ENCODE measurements around the gene ARHGAP45.
"Not testable (repeated sequence)": the region's sequence is repeated elsewhere in the genome, so short reads cannot be mapped to it uniquely, and the experiment has no call there.

ARHGAP45 gene

GRCh38 chr19:1020868-1021425, 46.0 kb upstream of the ARHGAP45 start, which contains the start of gene TMEM259:
Gene TMEM259 (minus strand): TSS chr19:1021123. CDS start chr19:1020996, 127 bp downstream.
- Histone ChIP-seq H3K4me3 (ENCODE audit: low read length) (peak within 1 kb of the TSS; percentile 100), H3K36me3 (ENCODE audit: control insufficient read depth, low read length) (peaks cover 43% of the 10 kb centered on the region), H3K27ac (ENCODE audit: low read depth, low read length) (peak within 1 kb of the TSS; percentile 74), H3K27me3 (ENCODE audit: control insufficient read depth, low read length) (no peaks in the 10 kb centered on the region), H3K9me3 (ENCODE audit: control insufficient read depth, insufficient read depth, low read length) (no peaks in the 10 kb centered on the region), H3F3A (ENCODE audit: control insufficient read depth, insufficient read depth) (peaks cover 17% of the 10 kb centered on the region), H3K9me2 (replicated peaks; ENCODE audit: control insufficient read depth, low read length) (no peaks in the 10 kb centered on the region), H3K4me1 (ENCODE audit: control insufficient read depth, low read length) (peaks cover 61% of the 10 kb centered on the region), H3K79me2 (ENCODE audit: control insufficient read depth, low read length) (peaks cover 50% of the 10 kb centered on the region), H3K4me2 (ENCODE audit: low read length) (peak within 1 kb of the TSS; percentile 99), H4K20me1 (ENCODE audit: control insufficient read depth, insufficient read depth, low read depth, low read length) (peaks cover 37% of the 10 kb centered on the region)
- no peak for TF ChIP-seq EZH2phosphoT487 (IDR thresholded peaks at IDR 0.05; ENCODE audit: borderline replicate concordance, low read length)
- TF ChIP-seq CTCF (IDR thresholded peaks at IDR 0.05; ENCODE audit: low read depth, low read length, poor library complexity, severe bottlenecking), result no peak

GRCh38 chr19:1023883-1024188, 43.1 kb upstream of the ARHGAP45 start:
- not testable (repeated sequence) for H3K27ac ChIP-seq (ENCODE audit: low read depth, low read length); H3K27me3 ChIP-seq (ENCODE audit: control insufficient read depth, low read length); H3K4me2 ChIP-seq (ENCODE audit: low read length); H3K9me2 ChIP-seq (replicated peaks; ENCODE audit: control insufficient read depth, low read length); H3K9me3 ChIP-seq (ENCODE audit: control insufficient read depth, insufficient read depth, low read length); H3K4me3 ChIP-seq (ENCODE audit: low read length)
- Histone ChIP-seq H3K36me3 (ENCODE audit: control insufficient read depth, low read length) (peaks cover 35% of the 10 kb centered on the region), H3F3A (ENCODE audit: control insufficient read depth, insufficient read depth) (peaks cover 17% of the 10 kb centered on the region), H3K4me1 (ENCODE audit: control insufficient read depth, low read length) (peaks cover 53% of the 10 kb centered on the region), H4K20me1 (ENCODE audit: control insufficient read depth, insufficient read depth, low read depth, low read length) (peaks cover 17% of the 10 kb centered on the region), H3K79me2 (ENCODE audit: control insufficient read depth, low read length) (peaks cover 47% of the 10 kb centered on the region)

- H3K9me3 ChIP-seq (ENCODE audit: control insufficient read depth, insufficient read depth, low read length); H3K4me2 ChIP-seq (ENCODE audit: low read length); H3K4me3 ChIP-seq (ENCODE audit: low read length); H3K9me2 ChIP-seq (replicated peaks; ENCODE audit: control insufficient read depth, low read length); H4K20me1 ChIP-seq (ENCODE audit: control insufficient read depth, insufficient read depth, low read depth, low read length); H3K27me3 ChIP-seq (ENCODE audit: control insufficient read depth, low read length); H3K27ac ChIP-seq (ENCODE audit: low read depth, low read length): not testable (repeated sequence)
- H3K79me2 ChIP-seq (ENCODE audit: control insufficient read depth, low read length), result peaks cover 47% of the 10 kb centered on the region
- peaks cover 17% of the 10 kb centered on the region for H3F3A ChIP-seq (ENCODE audit: control insufficient read depth, insufficient read depth)
- peaks cover 46% of the 10 kb centered on the region for H3K4me1 ChIP-seq (ENCODE audit: control insufficient read depth, low read length)
- peaks cover 30% of the 10 kb centered on the region for H3K36me3 ChIP-seq (ENCODE audit: control insufficient read depth, low read length)
These were observed 41.9 kb upstream of the ARHGAP45 start for GRCh38 chr19:1025080-1025479.

GRCh38 chr19:1025960-1026782, 40.8 kb upstream of the ARHGAP45 start, which contains the start of gene CNN2:
Gene CNN2 (plus strand): TSS chr19:1026608. CDS start chr19:1026662, 54 bp downstream.
- Histone ChIP-seq H3K79me2 (ENCODE audit: control insufficient read depth, low read length) (peaks cover 49% of the 10 kb centered on the region), H3K27ac (ENCODE audit: low read depth, low read length) (peak within 1 kb of the TSS; percentile 84)

More at GRCh38 chr19:1025960-1026782, 40.8 kb upstream of the ARHGAP45 start, which contains the start of gene CNN2:
- Histone ChIP-seq H3K4me1 (ENCODE audit: control insufficient read depth, low read length) (peaks cover 44% of the 10 kb centered on the region), H3F3A (ENCODE audit: control insufficient read depth, insufficient read depth) (peaks cover 17% of the 10 kb centered on the region), H3K27me3 (ENCODE audit: control insufficient read depth, low read length) (no peaks in the 10 kb centered on the region), H3K4me3 (ENCODE audit: low read length) (peak within 1 kb of the TSS; percentile 90), H3K9me3 (ENCODE audit: control insufficient read depth, insufficient read depth, low read length) (no peaks in the 10 kb centered on the region), H3K36me3 (ENCODE audit: control insufficient read depth, low read length) (peaks cover 32% of the 10 kb centered on the region), H4K20me1 (ENCODE audit: control insufficient read depth, insufficient read depth, low read depth, low read length) (0 out of 2 replicates have a peak, but pooled peaks cover 3% of the 10 kb centered on the region), H3K9me2 (replicated peaks; ENCODE audit: control insufficient read depth, low read length) (no peaks in the 10 kb centered on the region), H3K4me2 (ENCODE audit: low read length) (peak within 1 kb of the TSS; percentile 85)
- TF ChIP-seq CTCF (IDR thresholded peaks at IDR 0.05; ENCODE audit: low read depth, low read length, poor library complexity, severe bottlenecking) (no peak), EZH2phosphoT487 (IDR thresholded peaks at IDR 0.05; ENCODE audit: borderline replicate concordance, low read length) (no peak)

Data from DOHH2 (cell line).